ENCODE data around the gene MSX2.

DNA sequence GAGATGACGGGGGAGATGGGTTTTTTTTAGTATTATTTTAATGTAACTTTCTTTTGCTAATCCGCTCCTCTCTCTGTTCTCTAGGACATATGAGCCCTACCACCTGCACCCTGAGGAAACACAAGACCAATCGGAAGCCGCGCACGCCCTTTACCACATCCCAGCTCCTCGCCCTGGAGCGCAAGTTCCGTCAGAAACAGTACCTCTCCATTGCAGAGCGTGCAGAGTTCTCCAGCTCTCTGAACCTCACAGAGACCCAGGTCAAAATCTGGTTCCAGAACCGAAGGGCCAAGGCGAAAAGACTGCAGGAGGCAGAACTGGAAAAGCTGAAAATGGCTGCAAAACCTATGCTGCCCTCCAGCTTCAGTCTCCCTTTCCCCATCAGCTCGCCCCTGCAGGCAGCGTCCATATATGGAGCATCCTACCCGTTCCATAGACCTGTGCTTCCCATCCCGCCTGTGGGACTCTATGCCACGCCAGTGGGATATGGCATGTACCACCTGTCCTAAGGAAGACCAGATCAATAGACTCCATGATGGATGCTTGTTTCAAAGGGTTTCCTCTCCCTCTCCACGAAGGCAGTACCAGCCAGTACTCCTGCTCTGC is 4.8 kb downstream of the MSX2 start:
- TF ChIP-seq EZH2 (IDR thresholded peaks at IDR 0.05; ENCODE audit: borderline replicate concordance, low read depth, low read length, poor library complexity, severe bottlenecking), result no peak
- TF ChIP-seq, protein P1, sequence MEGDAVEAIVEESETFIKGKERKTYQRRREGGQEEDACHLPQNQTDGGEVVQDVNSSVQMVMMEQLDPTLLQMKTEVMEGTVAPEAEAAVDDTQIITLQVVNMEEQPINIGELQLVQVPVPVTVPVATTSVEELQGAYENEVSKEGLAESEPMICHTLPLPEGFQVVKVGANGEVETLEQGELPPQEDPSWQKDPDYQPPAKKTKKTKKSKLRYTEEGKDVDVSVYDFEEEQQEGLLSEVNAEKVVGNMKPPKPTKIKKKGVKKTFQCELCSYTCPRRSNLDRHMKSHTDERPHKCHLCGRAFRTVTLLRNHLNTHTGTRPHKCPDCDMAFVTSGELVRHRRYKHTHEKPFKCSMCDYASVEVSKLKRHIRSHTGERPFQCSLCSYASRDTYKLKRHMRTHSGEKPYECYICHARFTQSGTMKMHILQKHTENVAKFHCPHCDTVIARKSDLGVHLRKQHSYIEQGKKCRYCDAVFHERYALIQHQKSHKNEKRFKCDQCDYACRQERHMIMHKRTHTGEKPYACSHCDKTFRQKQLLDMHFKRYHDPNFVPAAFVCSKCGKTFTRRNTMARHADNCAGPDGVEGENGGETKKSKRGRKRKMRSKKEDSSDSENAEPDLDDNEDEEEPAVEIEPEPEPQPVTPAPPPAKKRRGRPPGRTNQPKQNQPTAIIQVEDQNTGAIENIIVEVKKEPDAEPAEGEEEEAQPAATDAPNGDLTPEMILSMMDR (conservative IDR thresholded peaks at IDR 0.05; ENCODE audit: low read depth, low read length), result no peak

All from A673 (cell line).